ENCODE data around the gene FAM156A.
"Not testable (repeated sequence)": the region's sequence is repeated elsewhere in the genome, so short reads cannot be mapped to it uniquely, and the experiment has no call there.

Gene FAM156A

GRCh38 chrX:52958113-52958959, at the start of gene FAM156A:
TSS of gene FAM156A (minus strand) at chrX:52958518. CDS start at chrX:52948588, 9,930 bp downstream.
- H3K9ac ChIP-seq (ENCODE audit: low read length); H3K27ac ChIP-seq (ENCODE audit: low read depth, low read length); H3K4me3 ChIP-seq (ENCODE audit: low read length); H3K36me3 ChIP-seq (ENCODE audit: control insufficient read depth, insufficient read depth, low read length); H3K4me1 ChIP-seq (ENCODE audit: control insufficient read depth, insufficient read depth, low read length); H3K27me3 ChIP-seq (ENCODE audit: control insufficient read depth, insufficient read depth, low read length): not testable (repeated sequence)

- Histone ChIP-seq H3K27me3 (ENCODE audit: control insufficient read depth, insufficient read depth, low read length) (peaks cover 4% of the 10 kb centered on the region), H3K4me3 (ENCODE audit: low read length) (no peak overlapping the region), H3K27ac (ENCODE audit: low read depth, low read length) (no peak overlapping the region), H3K9ac (ENCODE audit: low read length) (no peak overlapping the region), H3K4me1 (ENCODE audit: control insufficient read depth, insufficient read depth, low read length) (no peaks in the 10 kb centered on the region), H3K36me3 (ENCODE audit: control insufficient read depth, insufficient read depth, low read length) (no peaks in the 10 kb centered on the region)
Measured at GRCh38 chrX:53005327-53005726, 47.0 kb upstream of the FAM156A start.

- Histone ChIP-seq H3K9ac (ENCODE audit: low read length) (no peak overlapping the region), H3K4me1 (ENCODE audit: control insufficient read depth, insufficient read depth, low read length) (no peaks in the 10 kb centered on the region), H3K27ac (ENCODE audit: low read depth, low read length) (no peak overlapping the region), H3K36me3 (ENCODE audit: control insufficient read depth, insufficient read depth, low read length) (no peaks in the 10 kb centered on the region), H3K27me3 (ENCODE audit: control insufficient read depth, insufficient read depth, low read length) (peaks cover 4% of the 10 kb centered on the region), H3K4me3 (ENCODE audit: low read length) (no peak overlapping the region)
Measured at GRCh38 chrX:53004811-53005210, 46.5 kb upstream of the FAM156A start.

GRCh38 chrX:53004038-53004437, 45.7 kb upstream of the FAM156A start:
- Histone ChIP-seq H3K4me1 (ENCODE audit: control insufficient read depth, insufficient read depth, low read length) (no peaks in the 10 kb centered on the region), H3K27me3 (ENCODE audit: control insufficient read depth, insufficient read depth, low read length) (peaks cover 4% of the 10 kb centered on the region), H3K27ac (ENCODE audit: low read depth, low read length) (no peak overlapping the region), H3K4me3 (ENCODE audit: low read length) (no peak overlapping the region), H3K9ac (ENCODE audit: low read length) (no peak overlapping the region), H3K36me3 (ENCODE audit: control insufficient read depth, insufficient read depth, low read length) (no peaks in the 10 kb centered on the region)

- Histone ChIP-seq H3K36me3 (ENCODE audit: control insufficient read depth, insufficient read depth, low read length) (no peaks in the 10 kb centered on the region), H3K27ac (ENCODE audit: low read depth, low read length) (no peak overlapping the region), H3K4me1 (ENCODE audit: control insufficient read depth, insufficient read depth, low read length) (no peaks in the 10 kb centered on the region), H3K9ac (ENCODE audit: low read length) (no peak overlapping the region), H3K4me3 (ENCODE audit: low read length) (no peak overlapping the region), H3K27me3 (ENCODE audit: control insufficient read depth, insufficient read depth, low read length) (peaks cover 4% of the 10 kb centered on the region)
Measured at GRCh38 chrX:53003111-53003510, 44.8 kb upstream of the FAM156A start.

- H3K27me3 ChIP-seq (ENCODE audit: control insufficient read depth, insufficient read depth, low read length) = peaks cover 4% of the 10 kb centered on the region
- no peak overlapping the region for H3K4me3 ChIP-seq (ENCODE audit: low read length)
- H3K9ac ChIP-seq (ENCODE audit: low read length) = no peak overlapping the region
- H3K27ac ChIP-seq (ENCODE audit: low read depth, low read length) = no peak overlapping the region
- no peaks in the 10 kb centered on the region for H3K4me1 ChIP-seq (ENCODE audit: control insufficient read depth, insufficient read depth, low read length)
- H3K36me3 ChIP-seq (ENCODE audit: control insufficient read depth, insufficient read depth, low read length) = no peaks in the 10 kb centered on the region
Measured at GRCh38 chrX:53001958-53002357, 43.6 kb upstream of the FAM156A start.

GRCh38 chrX:53000447-53001135, 42.3 kb upstream of the FAM156A start:
- H3K4me3 ChIP-seq (ENCODE audit: low read length) = no peak overlapping the region
- H3K4me1 ChIP-seq (ENCODE audit: control insufficient read depth, insufficient read depth, low read length) = no peaks in the 10 kb centered on the region
- no peak overlapping the region for H3K27ac ChIP-seq (ENCODE audit: low read depth, low read length)
- H3K9ac ChIP-seq (ENCODE audit: low read length) = no peak overlapping the region
- no peaks in the 10 kb centered on the region for H3K36me3 ChIP-seq (ENCODE audit: control insufficient read depth, insufficient read depth, low read length)
- peaks cover 4% of the 10 kb centered on the region for H3K27me3 ChIP-seq (ENCODE audit: control insufficient read depth, insufficient read depth, low read length)

- Histone ChIP-seq H3K4me1 (ENCODE audit: control insufficient read depth, insufficient read depth, low read length) (peaks cover 5% of the 10 kb centered on the region), H3K4me3 (ENCODE audit: low read length) (no peak overlapping the region), H3K27ac (ENCODE audit: low read depth, low read length) (peak overlapping the region; percentile 29), H3K9ac (ENCODE audit: low read length) (no peak overlapping the region), H3K36me3 (ENCODE audit: control insufficient read depth, insufficient read depth, low read length) (no peaks in the 10 kb centered on the region), H3K27me3 (ENCODE audit: control insufficient read depth, insufficient read depth, low read length) (no peaks in the 10 kb centered on the region)
Measured at GRCh38 chrX:52995987-52996331, 37.6 kb upstream of the FAM156A start.

GRCh38 chrX:52995135-52995986, 37.0 kb upstream of the FAM156A start:
- H3K36me3 ChIP-seq (ENCODE audit: control insufficient read depth, insufficient read depth, low read length) = no peaks in the 10 kb centered on the region
- no peaks in the 10 kb centered on the region for H3K27me3 ChIP-seq (ENCODE audit: control insufficient read depth, insufficient read depth, low read length)
- H3K9ac ChIP-seq (ENCODE audit: low read length) = peak overlapping the region; percentile 36
- H3K27ac ChIP-seq (ENCODE audit: low read depth, low read length) = peak overlapping the region; percentile 93
- peak overlapping the region; percentile 78 for H3K4me3 ChIP-seq (ENCODE audit: low read length)
- H3K4me1 ChIP-seq (ENCODE audit: control insufficient read depth, insufficient read depth, low read length) = peaks cover 5% of the 10 kb centered on the region

- no peak overlapping the region for H3K9ac ChIP-seq (ENCODE audit: low read length)
- no peaks in the 10 kb centered on the region for H3K27me3 ChIP-seq (ENCODE audit: control insufficient read depth, insufficient read depth, low read length)
- no peak overlapping the region for H3K27ac ChIP-seq (ENCODE audit: low read depth, low read length)
- peaks cover 5% of the 10 kb centered on the region for H3K4me1 ChIP-seq (ENCODE audit: control insufficient read depth, insufficient read depth, low read length)
- no peaks in the 10 kb centered on the region for H3K36me3 ChIP-seq (ENCODE audit: control insufficient read depth, insufficient read depth, low read length)
- H3K4me3 ChIP-seq (ENCODE audit: low read length) = no peak overlapping the region
Measured at GRCh38 chrX:52990848-52991247, 32.5 kb upstream of the FAM156A start.

- not testable (repeated sequence) for H3K4me3 ChIP-seq (ENCODE audit: low read length); H3K27ac ChIP-seq (ENCODE audit: low read depth, low read length); H3K9ac ChIP-seq (ENCODE audit: low read length); H3K36me3 ChIP-seq (ENCODE audit: control insufficient read depth, insufficient read depth, low read length); H3K27me3 ChIP-seq (ENCODE audit: control insufficient read depth, insufficient read depth, low read length); H3K4me1 ChIP-seq (ENCODE audit: control insufficient read depth, insufficient read depth, low read length)
Measured at GRCh38 chrX:52990011-52990631, 31.8 kb upstream of the FAM156A start.
